HepG2 (cell line): Measurements from ENCODE around the gene ZFPL1. TPM values are rescaled to one million over a fixed set of nuclear protein-coding genes. Genes with fewer than 3 reads are reported as not detected.
A peak's percentile ranks its signal among the peaks of the same experiment; 100 is the strongest.

Experiments used
- ELF1 ChIP-seq: sonication (generic); formaldehyde crosslinking; IDR thresholded peaks from 2 replicates; pipeline ENCODE4 v1.4.0; 2020; ENCODE audit warnings: missing genetic modification reagents
- EZH2 ChIP-seq: conservative IDR thresholded peaks from 2 replicates; pipeline ENCODE4 v1.6.1; 2012; ENCODE audit warnings: mild to moderate bottlenecking, low read depth, low read length, moderate library complexity
- HDAC1 ChIP-seq: sonication (generic); formaldehyde crosslinking; IDR thresholded peaks from 2 replicates; pipeline ENCODE4 v1.5.1; 2020; ENCODE audit warnings: mild to moderate bottlenecking, missing genetic modification reagents
- HDAC6 ChIP-seq: fragments of 200-600 bp; sonication (generic); IDR thresholded peaks from 2 replicates; pipeline ENCODE4 v1.7.0; 2017; ENCODE audit warnings: mild to moderate bottlenecking, antibody characterized with exemption, low read length, low read depth
- HIC2 ChIP-seq: sonication (generic); formaldehyde crosslinking; IDR thresholded peaks from 2 replicates; pipeline ENCODE4 v1.9.0; 2022; ENCODE audit warnings: low read depth, missing genetic modification reagents
- MBD4 ChIP-seq: IDR thresholded peaks from 2 replicates; pipeline ENCODE4 v1.6.1; 2012; ENCODE audit warnings: low read length, inconsistent platforms, borderline replicate concordance
- MXD1 ChIP-seq: sonication (generic); formaldehyde crosslinking; IDR thresholded peaks from 2 replicates; pipeline ENCODE4 v1.4.0; 2020; ENCODE audit warnings: mild to moderate bottlenecking, missing genetic modification reagents
- NRL ChIP-seq: sonication (generic); formaldehyde crosslinking; IDR thresholded peaks from 2 replicates; pipeline ENCODE4 v1.5.0; 2020; ENCODE audit warnings: missing genetic modification reagents, mild to moderate bottlenecking, moderate library complexity, borderline replicate concordance
- PRDM4 ChIP-seq: sonication (generic); formaldehyde crosslinking; IDR thresholded peaks from 2 replicates; pipeline ENCODE4 v1.9.0; 2021; ENCODE audit warnings: missing genetic modification reagents, borderline replicate concordance
- REPIN1 ChIP-seq: sonication (generic); formaldehyde crosslinking; IDR thresholded peaks from 2 replicates; pipeline ENCODE4 v1.8.0; 2022; ENCODE audit warnings: missing genetic modification reagents, low read depth, mild to moderate bottlenecking, borderline replicate concordance
- RORA ChIP-seq: sonication (generic); formaldehyde crosslinking; IDR thresholded peaks from 2 replicates; pipeline ENCODE4 v1.5.0; 2020; ENCODE audit warnings: mild to moderate bottlenecking, missing genetic modification reagents, moderate library complexity
- ZBTB42 ChIP-seq: sonication (generic); formaldehyde crosslinking; IDR thresholded peaks from 2 replicates; pipeline ENCODE4 v1.5.0; 2020; ENCODE audit warnings: mild to moderate bottlenecking, missing genetic modification reagents
- ZBTB7B ChIP-seq: sonication (generic); formaldehyde crosslinking; IDR thresholded peaks from 2 replicates; pipeline ENCODE4 v1.4.0; 2020; ENCODE audit warnings: missing genetic modification reagents
- ZNF10 ChIP-seq: sonication (generic); formaldehyde crosslinking; IDR thresholded peaks from 2 replicates; pipeline ENCODE4 v1.4.0; 2020; ENCODE audit warnings: mild to moderate bottlenecking, low read depth, missing genetic modification reagents, borderline replicate concordance
- ZNF136 ChIP-seq: sonication (generic); formaldehyde crosslinking; IDR thresholded peaks from 2 replicates; pipeline ENCODE4 v1.8.1; 2022; ENCODE audit warnings: low read depth, mild to moderate bottlenecking, moderate library complexity, missing genetic modification reagents
- ZNF225 ChIP-seq: sonication (generic); formaldehyde crosslinking; IDR thresholded peaks from 2 replicates; pipeline ENCODE4 v1.4.0; 2020; ENCODE audit warnings: mild to moderate bottlenecking, missing genetic modification reagents
- ZNF333 ChIP-seq: sonication (generic); formaldehyde crosslinking; IDR thresholded peaks from 2 replicates; pipeline ENCODE4 v1.4.0; 2020; ENCODE audit warnings: mild to moderate bottlenecking, missing genetic modification reagents, borderline replicate concordance
- ZNF616 ChIP-seq: sonication (generic); formaldehyde crosslinking; IDR thresholded peaks from 2 replicates; pipeline ENCODE4 v1.5.0; 2020; ENCODE audit warnings: low read depth, mild to moderate bottlenecking, missing genetic modification reagents
- ZNF720 ChIP-seq: sonication (generic); formaldehyde crosslinking; IDR thresholded peaks from 2 replicates; pipeline ENCODE4 v1.4.0; 2020; ENCODE audit warnings: missing genetic modification reagents
- polyA plus RNA-seq, 8 experiments: library from polyadenylated mRNA; depleted of rRNA in 3 of 8; stranded (reverse) in 7 of 8; unstranded in 1 of 8; fragments of >200 nt; fragmentation: Illumina TruSeq in 4 of 8; extraction: Trizol in 4 of 8; gene quantifications; 2 replicates each; pipeline versions ENCODE4 v1.2.1 to v1.2.3, GENCODE V29; 2011 to 2016; ENCODE audit warnings: low read depth in 4 of 8, missing spikeins in 1 of 8, mixed read lengths in 1 of 8; ENCODE audit not compliant: insufficient read depth in 1 of 8
- total RNA-seq, 5 experiments: library from RNA; depleted of rRNA; stranded (reverse); fragments of >200 nt; fragmentation: Illumina TruSeq; extraction: Trizol; gene quantifications; 2 replicates each; pipeline ENCODE4 v1.2.3, GENCODE V29; 2016; ENCODE audit warnings: low read depth in 1 of 5
- TF ChIP-seq, protein P1 (sequence below): sonication (generic); formaldehyde crosslinking; IDR thresholded peaks from 2 replicates; pipeline ENCODE4 v1.4.0; 2020; ENCODE audit warnings: mild to moderate bottlenecking, low read depth, missing genetic modification reagents

Gene ZFPL1
- total and polyA plus RNA-seq, 2 of the 13 experiments (the other 11 are each of a cell fraction or from before 2014, with no cell fraction given), result 32.2 to 56.0 TPM

GRCh38 chr11:65117206-65118096, 33.4 kb downstream of the ZFPL1 start, which contains the start of gene ZNHIT2 (continued):
- TF ChIP-seq PRDM4 (CRISPR knock-in tag) (no peak), HDAC6 (no peak), HIC2 (CRISPR knock-in tag) (no peak), ZBTB42 (peak; percentile 80; the same call in 1 of the 2 replicates), ZNF333 (CRISPR knock-in tag) (no peak), HDAC1 (peak; percentile 91), RORA (CRISPR knock-in tag) (no peak), EZH2 (no peak), MBD4 (no peak), ZBTB7B (CRISPR knock-in tag) (no peak), ZNF10 (CRISPR knock-in tag) (no peak), NRL (CRISPR knock-in tag) (peak; percentile 26; the same call in 1 of the 2 replicates), ELF1 (CRISPR knock-in tag) (peak; percentile 91), ZNF720 (CRISPR knock-in tag) (no peak), MXD1 (CRISPR knock-in tag) (0 out of 2 replicates have a peak, but pooled peaks have one; percentile 71), ZNF225 (peak; percentile 44; the same call in 1 of the 2 replicates), ZNF136 (0 out of 2 replicates have a peak, but pooled peaks have one; percentile 24), ZNF616 (CRISPR knock-in tag) (peak; percentile 81; the same call in 1 of the 2 replicates), REPIN1 (CRISPR knock-in tag) (0 out of 2 replicates have a peak, but pooled peaks have one; percentile 38)
- TF ChIP-seq, protein P1, sequence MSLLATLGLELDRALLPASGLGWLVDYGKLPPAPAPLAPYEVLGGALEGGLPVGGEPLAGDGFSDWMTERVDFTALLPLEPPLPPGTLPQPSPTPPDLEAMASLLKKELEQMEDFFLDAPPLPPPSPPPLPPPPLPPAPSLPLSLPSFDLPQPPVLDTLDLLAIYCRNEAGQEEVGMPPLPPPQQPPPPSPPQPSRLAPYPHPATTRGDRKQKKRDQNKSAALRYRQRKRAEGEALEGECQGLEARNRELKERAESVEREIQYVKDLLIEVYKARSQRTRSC, result peak; percentile 89; the same call in 1 of the 2 replicates
